G401 (cell line): ENCODE measurements around the gene STK32B. TPM values are rescaled to one million over a fixed set of nuclear protein-coding genes. Genes with fewer than 3 reads are reported as not detected.
"Not testable (repeated sequence)": the region's sequence is repeated elsewhere in the genome, so short reads cannot be mapped to it uniquely, and the experiment has no call there.

Source experiments
- DNase-seq: peaks from one replicate; pipeline ENCODE4 v3.0.0-alpha.2; 2015; ENCODE audit warnings: low spot score
- in situ Hi-C: cut with HindIII; loops from 2 replicates; pipeline ENCODE4 v1.10.0; 2016; ENCODE audit warnings: low sequenced_read_pairs, mixed read lengths
- total RNA-seq: library from RNA; depleted of rRNA; stranded (reverse); fragments of >200 nt; shearing (Covaris generic); gene quantifications from 2 replicates; pipeline ENCODE4 v1.2.3, GENCODE V29; 2014

The STK32B gene
- total RNA-seq, 1 experiment from 2014 or later = 1.9 TPM

- in situ Hi-C loops = no loop called here
- no peak for DNase-seq
These were observed 168.7 kb downstream of the STK32B start for GRCh38 chr4:5220028-5220427.

DNA sequence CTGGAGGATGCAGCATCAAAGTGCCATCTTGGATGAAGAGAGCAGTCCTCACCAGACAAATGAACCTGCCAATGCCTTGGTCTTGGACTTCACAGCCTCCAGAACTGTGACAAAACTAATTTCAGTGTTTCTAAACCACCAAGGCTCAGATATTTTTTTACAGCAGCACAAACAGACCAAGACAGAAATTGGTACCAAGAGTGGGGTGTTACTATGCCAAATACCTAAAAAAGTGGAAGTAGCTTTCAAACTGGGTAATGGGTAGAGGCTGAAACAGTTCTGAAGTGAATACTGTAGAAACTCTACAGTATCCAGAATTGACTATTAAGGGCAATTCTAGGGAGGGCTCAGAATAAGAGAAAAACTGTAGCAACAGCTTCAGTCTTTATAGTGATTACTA lies 170.8 kb downstream of the STK32B start:
- DNase-seq = no peak
- in situ Hi-C loops = no loop called here

DNA sequence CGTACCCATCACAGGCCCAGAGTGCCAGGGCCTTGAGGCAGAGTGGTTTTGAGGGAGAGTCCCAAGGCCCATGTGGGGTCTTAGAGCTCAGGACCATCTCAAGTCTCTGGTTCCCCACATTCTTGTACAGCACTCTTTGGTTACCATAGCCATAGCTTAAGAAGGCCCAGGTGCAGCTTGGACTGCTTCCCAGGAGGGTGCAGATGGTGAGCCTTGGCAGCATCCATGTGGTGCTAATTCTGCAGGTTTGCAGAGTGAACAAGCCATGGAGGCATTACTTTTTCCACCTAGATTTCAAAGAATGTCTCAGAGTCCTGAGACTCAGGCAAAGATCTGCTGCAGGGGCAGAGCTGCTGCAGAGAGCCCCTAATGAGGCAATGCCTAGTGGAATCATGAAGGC lies 171.7 kb downstream of the STK32B start:
- DNase-seq = peak; percentile 61
- in situ Hi-C loops = no loop called here

DNA sequence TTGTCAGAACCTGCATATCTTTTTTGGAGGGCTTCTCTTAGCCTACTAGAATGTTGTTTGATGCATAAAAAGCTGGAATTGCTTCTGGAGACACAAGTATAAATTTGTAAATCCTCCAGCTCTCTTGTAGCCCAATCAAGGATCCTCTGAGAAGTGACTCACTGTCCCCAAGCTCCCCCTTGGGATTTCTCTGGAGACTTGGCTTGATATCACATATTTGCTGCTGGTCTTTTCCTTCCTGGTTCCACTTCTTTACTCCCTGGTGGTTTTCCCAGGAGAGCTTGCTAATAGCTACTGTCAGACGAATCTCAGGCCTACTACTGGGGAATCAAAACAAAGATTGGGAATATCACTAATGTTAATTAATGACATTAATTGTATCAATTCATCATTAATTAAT lies 173.1 kb downstream of the STK32B start:
- in situ Hi-C loops = no loop called here
- no peak for DNase-seq

GRCh38 chr4:5232549-5232948 lies 181.3 kb downstream of the STK32B start:
- in situ Hi-C loops = no loop called here
- DNase-seq = no peak

- DNase-seq = no peak
- in situ Hi-C loops = no loop called here
These were observed 185.9 kb downstream of the STK32B start for GRCh38 chr4:5237086-5237660.

GRCh38 chr4:5238173-5238572 lies 186.9 kb downstream of the STK32B start:
- no peak for DNase-seq
- in situ Hi-C loops = no loop called here

DNA sequence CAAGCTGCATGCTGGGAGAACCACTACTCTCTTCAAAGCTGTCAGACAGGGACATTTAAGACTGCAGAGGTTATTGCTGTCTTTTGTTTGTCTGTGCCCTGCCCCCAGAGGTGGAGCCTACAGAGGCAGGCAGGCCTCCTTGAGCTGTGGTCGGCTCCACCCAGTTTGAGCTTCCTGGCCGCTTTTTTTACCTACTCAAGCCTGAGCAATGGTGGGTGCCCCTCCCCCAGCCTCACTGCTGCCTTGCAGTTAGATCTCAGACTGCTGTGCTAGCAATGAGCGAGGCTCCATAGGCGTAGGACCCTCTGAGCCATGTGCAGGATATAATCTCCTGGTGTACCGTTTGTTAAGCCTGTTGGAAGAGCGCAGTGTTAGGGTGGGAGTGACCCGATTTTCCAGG lies 195.8 kb downstream of the STK32B start:
- DNase-seq, in situ Hi-C loops: not testable (repeated sequence)

GRCh38 chr4:5247735-5248134 lies 196.5 kb downstream of the STK32B start:
- in situ Hi-C loops = no loop called here
- no peak for DNase-seq

DNA sequence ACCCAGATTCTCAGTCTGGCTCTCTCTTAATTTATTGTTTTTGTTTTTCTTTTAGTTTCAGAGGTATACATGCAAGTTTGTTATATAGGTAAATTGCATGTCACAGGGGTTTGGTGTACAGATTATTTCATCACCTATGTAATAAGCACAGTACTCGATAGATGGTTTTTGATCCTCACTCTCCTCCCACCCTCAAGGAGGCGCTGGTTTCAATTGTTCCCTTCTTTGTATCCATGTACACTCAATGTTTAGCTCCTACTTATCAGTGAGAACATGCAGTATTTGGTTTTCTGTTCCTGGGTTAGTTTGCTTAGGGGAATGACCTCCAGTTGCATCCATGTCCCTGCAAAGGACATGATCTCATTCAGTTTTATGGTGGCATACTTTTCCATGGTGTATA lies 198.4 kb downstream of the STK32B start:
- in situ Hi-C loops = no loop called here
- no peak for DNase-seq

- in situ Hi-C loops, DNase-seq: not testable (repeated sequence)
These were observed 199.3 kb downstream of the STK32B start for GRCh38 chr4:5250536-5250935.

- no peak for DNase-seq
- in situ Hi-C loops = no loop called here
These were observed 205.1 kb downstream of the STK32B start for GRCh38 chr4:5256421-5256820.

GRCh38 chr4:5257086-5257485 lies 205.8 kb downstream of the STK32B start:
- in situ Hi-C loops = no loop called here
- no peak for DNase-seq

- DNase-seq = no peak
- in situ Hi-C loops = no loop called here
These were observed 208.2 kb downstream of the STK32B start for GRCh38 chr4:5259471-5259870.

DNA sequence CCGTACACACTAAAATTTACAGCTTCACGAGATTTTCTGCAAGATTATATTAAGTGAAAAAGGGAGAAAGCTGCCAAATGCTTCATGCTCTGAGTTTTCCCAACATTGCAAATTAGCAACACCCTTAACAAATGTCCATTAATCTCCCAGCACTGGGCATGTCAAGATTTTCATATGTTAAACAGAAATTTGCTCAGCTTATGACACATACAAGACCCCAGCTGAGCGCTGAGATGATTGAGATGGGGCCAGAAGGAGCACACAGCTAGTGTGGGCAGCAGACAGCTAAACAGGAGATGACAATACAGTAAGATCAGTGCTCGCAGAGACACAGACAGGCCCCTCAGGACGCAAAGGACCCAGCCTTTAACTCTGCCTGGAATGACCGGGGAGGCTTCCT lies 208.8 kb downstream of the STK32B start:
- in situ Hi-C loops = no loop called here

DNA sequence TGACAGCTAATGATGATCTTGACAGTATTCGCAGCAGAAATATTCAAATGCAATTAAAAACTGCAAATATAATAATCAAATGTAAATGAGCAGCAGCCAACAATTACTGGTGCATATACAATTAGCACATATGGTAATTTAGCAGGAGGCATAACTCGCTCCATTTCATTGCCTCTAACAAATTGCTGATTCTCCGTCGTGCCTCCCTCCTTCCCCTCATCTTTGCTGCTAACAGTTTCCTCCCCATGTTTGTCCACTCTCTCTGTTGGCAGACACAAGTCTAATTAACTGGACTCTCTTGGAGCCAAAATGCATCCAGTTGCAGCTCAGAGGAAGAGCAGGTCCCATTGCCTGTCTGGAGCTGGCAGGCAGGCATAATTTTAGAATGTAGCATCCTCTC lies 210.6 kb downstream of the STK32B start:
- in situ Hi-C loops = no loop called here
- no peak for DNase-seq

More for the DNA sequence above, 208.8 kb downstream of the STK32B start:
- DNase-seq = no peak

DNA sequence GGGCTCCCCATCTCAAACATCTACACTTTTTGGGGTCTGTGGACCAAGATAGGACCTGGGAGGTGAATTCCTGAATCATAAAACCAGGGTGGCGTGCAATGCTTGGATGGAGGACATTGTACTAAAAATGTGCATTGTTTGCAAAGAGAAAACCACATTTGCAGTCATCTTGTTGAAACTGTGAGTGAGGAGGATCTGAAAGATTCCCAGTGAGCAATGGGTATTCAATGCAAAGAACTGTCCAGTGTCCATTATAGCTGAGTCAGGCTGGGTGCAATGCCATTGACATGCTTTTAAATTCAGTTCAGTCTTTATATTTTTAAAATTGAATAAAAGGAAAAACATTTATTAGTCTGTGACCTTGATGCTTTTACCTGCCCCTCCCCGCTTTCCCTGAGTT lies 215.7 kb downstream of the STK32B start:
- in situ Hi-C loops = no loop called here
- DNase-seq = no peak

- DNase-seq = no peak
- in situ Hi-C loops = no loop called here
These were observed 216.1 kb downstream of the STK32B start for GRCh38 chr4:5267408-5267807.

DNA sequence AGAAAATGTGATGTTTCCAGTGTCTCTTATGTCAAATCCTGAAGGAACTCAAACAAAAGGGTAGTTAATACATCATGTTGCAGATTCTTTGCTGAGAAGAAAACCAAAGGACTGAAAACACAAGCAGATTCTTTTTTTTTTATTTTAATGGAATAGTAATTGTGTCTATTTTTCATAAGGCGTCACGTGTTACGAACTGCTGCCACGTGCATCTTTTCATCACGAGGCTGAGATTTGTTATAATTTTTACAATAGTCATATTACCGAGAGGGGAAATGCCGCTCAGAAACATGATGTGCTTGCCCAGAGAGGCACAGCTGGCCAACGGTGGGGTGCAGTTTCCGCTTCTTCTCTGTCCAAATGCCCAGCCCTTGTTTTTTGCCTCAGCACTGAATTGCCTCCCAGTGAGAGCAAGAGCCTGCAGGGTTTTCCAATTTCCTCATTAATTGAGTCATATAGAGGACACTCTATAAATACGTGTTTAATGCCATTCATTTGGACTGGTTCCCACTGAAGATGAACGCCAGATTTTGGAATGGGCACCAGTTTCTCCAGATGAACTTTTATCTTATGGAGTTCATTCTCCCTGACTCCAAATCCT lies 225.3 kb downstream of the STK32B start:
- DNase-seq = no peak
- in situ Hi-C loops = no loop called here

DNA sequence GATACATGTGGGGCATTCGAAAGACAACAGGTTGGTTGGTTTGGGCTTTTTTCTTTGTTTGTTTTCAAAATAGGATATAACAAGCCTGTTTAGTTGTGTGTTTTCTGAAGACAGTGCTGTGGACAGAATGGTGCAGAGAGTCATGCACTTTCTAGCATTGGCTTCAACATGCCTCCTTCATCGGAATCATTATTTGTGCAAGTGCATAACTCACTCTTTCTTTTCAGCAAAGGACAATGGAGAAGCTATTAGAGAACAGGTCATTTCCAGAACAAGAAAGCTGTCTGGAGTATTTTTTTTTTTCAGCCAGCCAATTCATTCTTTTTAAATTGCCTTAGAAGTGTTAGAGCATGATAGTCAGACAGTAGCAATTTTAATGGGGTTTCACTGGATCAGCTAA lies 225.8 kb downstream of the STK32B start:
- no peak for DNase-seq
- in situ Hi-C loops = no loop called here

DNA sequence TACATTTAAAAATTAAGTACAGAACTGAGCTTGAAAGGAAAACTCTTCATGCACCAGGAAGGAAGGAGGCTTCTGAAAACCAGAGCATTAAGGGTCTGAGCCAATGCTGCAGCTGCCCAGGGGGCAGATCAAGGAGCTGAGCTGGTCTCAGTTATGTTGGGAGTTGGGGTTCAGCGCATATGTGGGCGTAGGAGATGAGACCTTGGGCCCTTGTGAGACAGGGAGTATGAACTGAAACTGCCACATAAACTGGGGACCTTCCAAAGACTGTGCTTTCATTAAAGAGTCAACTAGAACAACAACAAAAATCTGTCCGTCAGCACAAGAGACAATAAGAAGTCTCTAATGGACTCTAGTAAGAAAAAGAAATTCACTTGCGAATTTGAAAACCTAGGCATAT lies 226.9 kb downstream of the STK32B start:
- DNase-seq = no peak
- in situ Hi-C loops = no loop called here
